K562 (cell line): ENCODE results near the gene NFKBIB. TPM values are rescaled to one million over a fixed set of nuclear protein-coding genes. Genes with fewer than 3 reads are reported as not detected.
"Not testable (repeated sequence)": the region's sequence is repeated elsewhere in the genome, so short reads cannot be mapped to it uniquely, and the experiment has no call there.

Source experiments
- ATAC-seq: fragments of 200-7000 bp; cut with Tn5 transposase; 3 replicates; pipeline ENCODE4 v1.9.1; 2020; ENCODE audit warnings: moderate library complexity
- BruUV-seq: library from RNA; stranded (reverse); fragments of 400-500 nt; replicated peaks from 2 replicates; lab custom pipeline; 2021; lab: Mats Ljungman, UMichigan
- CTCF ChIA-PET: fragments of 300-600 bp; formaldehyde crosslinking; extraction: SDS; loops from one replicate; lab custom pipeline; 2021; ENCODE audit warnings: low intra/inter-chr PET ratio; lab: Yijun Ruan, JAX
- POLR2A ChIA-PET: fragments of 300-600, 350-650 bp; sonication (Branson Sonifier 250); formaldehyde crosslinking; extraction: SDS; loops from one replicate; lab custom pipeline; 2021; ENCODE audit warnings: antibody characterized with exemption, inconsistent platforms; lab: Yijun Ruan, JAX
- DNase-seq, 4 experiments: peaks; one replicate each; pipeline versions ENCODE4 v3.0.0 to v3.0.0-alpha.2; 2011 to 2018; ENCODE audit warnings: low spot score in 3 of 4, mixed read lengths in 3 of 4; ENCODE audit errors: extremely low read depth in 1 of 4
- FAIRE-seq: peaks from 2 replicates; lab custom pipeline; 2011; peaks lifted over from hg19 to GRCh38; lab: Jason Lieb, UNC
- H2AFZ ChIP-seq: 2 replicates; pipeline ENCODE4 v1.6.0; 2011; ENCODE audit warnings: low read depth, low read length, control low read depth, inconsistent platforms
- H3K27ac ChIP-seq: fragments of 200-600 bp; 3 replicates; pipeline ENCODE4 v1.8.0; 2011; ENCODE audit warnings: low read depth, mild to moderate bottlenecking, control low read depth, inconsistent platforms, low read length, moderate library complexity, mixed read lengths; ENCODE audit errors: extremely low read depth
- H3K27me3 ChIP-seq, 2 experiments: fragments of 300-600 bp in 1 of 2; 2 replicates in 1 of 2; 3 replicates in 1 of 2; pipeline versions ENCODE4 v1.6.0 to v1.8.0; 2011; ENCODE audit warnings: inconsistent platforms in 2 of 2, low read length in 2 of 2, mild to moderate bottlenecking in 1 of 2, mixed read lengths in 1 of 2, moderate library complexity in 1 of 2; ENCODE audit not compliant: control insufficient read depth in 2 of 2, insufficient read depth in 2 of 2
- H3K36me3 ChIP-seq: fragments of 300-600 bp; 3 replicates; pipeline ENCODE4 v1.8.0; 2011; ENCODE audit warnings: mild to moderate bottlenecking, low read length, inconsistent platforms; ENCODE audit not compliant: control insufficient read depth, insufficient read depth
- H3K4me1 ChIP-seq, 2 experiments: fragments of 200-600 bp in 1 of 2; replicated peaks in 1 of 2; 2 replicates in 1 of 2; 3 replicates in 1 of 2; pipeline versions ENCODE4 v1.5.1 to v1.8.0; 2011; ENCODE audit warnings: inconsistent platforms in 2 of 2, low read length in 2 of 2, mild to moderate bottlenecking in 1 of 2, mixed read lengths in 1 of 2, moderate library complexity in 1 of 2; ENCODE audit not compliant: control insufficient read depth in 2 of 2, insufficient read depth in 2 of 2
- H3K4me2 ChIP-seq: 2 replicates; pipeline ENCODE4 v1.6.1; 2011; ENCODE audit warnings: low read length, control low read depth, inconsistent platforms, mixed read lengths; ENCODE audit not compliant: insufficient read depth
- H3K4me3 ChIP-seq: fragments of 200-600 bp; sonication (generic), shearing (Covaris generic); 2 replicates; pipeline ENCODE4 v1.5.1; 2016; ENCODE audit warnings: control low read depth, inconsistent platforms
- H3K79me2 ChIP-seq: fragments of 200-600 bp; 3 replicates; pipeline ENCODE4 v1.8.0; 2011; ENCODE audit warnings: low read length, inconsistent platforms; ENCODE audit not compliant: control insufficient read depth, insufficient read depth
- H3K9ac ChIP-seq, 2 experiments: 2 replicates each; pipeline versions ENCODE4 v1.6.0 to v1.6.1; 2011; ENCODE audit warnings: low read depth in 2 of 2, low read length in 2 of 2, control low read depth in 1 of 2, inconsistent platforms in 1 of 2, mild to moderate bottlenecking in 1 of 2, mixed read lengths in 1 of 2; ENCODE audit not compliant: insufficient read depth in 1 of 2
- H3K9me1 ChIP-seq: one replicate; pipeline ENCODE4 v1.6.0; 2011; ENCODE audit warnings: inconsistent platforms, mild to moderate bottlenecking, low read length, moderate library complexity; ENCODE audit not compliant: control insufficient read depth, insufficient read depth
- H3K9me3 ChIP-seq: replicated peaks from 2 replicates; pipeline ENCODE4 v1.5.1; 2011; ENCODE audit warnings: low read depth, low read length, inconsistent platforms; ENCODE audit not compliant: control insufficient read depth, insufficient read depth
- H4K20me1 ChIP-seq: replicated peaks from 2 replicates; pipeline ENCODE4 v1.6.1; 2011; ENCODE audit warnings: low read length, inconsistent platforms, mixed read lengths; ENCODE audit not compliant: control insufficient read depth, insufficient read depth
- FOXM1 ChIP-seq, 2 experiments: fragments of 450-650 bp in 1 of 2; sonication (generic) in 1 of 2; formaldehyde crosslinking in 1 of 2; IDR thresholded peaks; 2 replicates each; pipeline versions ENCODE4 v1.6.1 to v1.9.0; 2017 to 2022; ENCODE audit warnings: low read depth in 2 of 2, mild to moderate bottlenecking in 2 of 2, missing genetic modification reagents in 1 of 2, moderate library complexity in 1 of 2
- HLTF ChIP-seq: fragments of 450-650 bp; IDR thresholded peaks from 2 replicates; pipeline ENCODE4 v1.6.1; 2016
- HNRNPUL1 ChIP-seq: fragments of 200-400 bp; formaldehyde crosslinking; IDR thresholded peaks from 2 replicates; pipeline ENCODE4 v1.6.1; 2017; ENCODE audit warnings: low read length
- PBX2 ChIP-seq, 2 experiments: IDR thresholded peaks in 1 of 2; conservative IDR thresholded peaks in 1 of 2; 2 replicates each; pipeline ENCODE4 v1.6.1; 2016; ENCODE audit warnings: low read depth in 2 of 2, mild to moderate bottlenecking in 1 of 2, missing compliant biosample characterization in 1 of 2, missing genetic modification characterization in 1 of 2, moderate library complexity in 1 of 2
- TCF15 ChIP-seq: fragments of 250-450 bp; sonication (Bioruptor Pico); IDR thresholded peaks from 2 replicates; pipeline ENCODE4 v1.8.0; 2022; ENCODE audit warnings: moderate library complexity, mild to moderate bottlenecking, inconsistent platforms
- TFAP4 ChIP-seq: sonication (generic); formaldehyde crosslinking; IDR thresholded peaks from 2 replicates; pipeline ENCODE4 v1.8.0; 2022; ENCODE audit warnings: missing genetic modification reagents, mild to moderate bottlenecking, moderate library complexity, borderline replicate concordance
- ZBED1 ChIP-seq: IDR thresholded peaks from 2 replicates; pipeline ENCODE4 v1.6.1; 2014
- ZFP36 ChIP-seq: fragments of 150-350 bp; IDR thresholded peaks from 2 replicates; pipeline ENCODE4 v1.6.1; 2018; ENCODE audit warnings: low read length, low read depth; ENCODE audit not compliant: partially characterized antibody
- WGBS: fragments of 100-300 bp; shearing (Covaris generic); methylation state at CpG from one replicate; pipeline ENCODE4 v1.1.6; 2016; ENCODE audit warnings: low coverage, mixed read lengths; ENCODE audit not compliant: insufficient coverage; ENCODE audit errors: missing lambda C conversion rate; 5-methylcytosine and 5-hydroxymethylcytosine counted together
- in situ Hi-C: fragments of 300-500 bp; cut with MboI; formaldehyde crosslinking; loops from 4 replicates; pipeline ENCODE4 v1.15.0; 2018; ENCODE audit warnings: inconsistent platforms, mixed read lengths
- intact Hi-C: fragments of 100-400 bp; cut with micrococcal nuclease; formaldehyde crosslinking; loops from 2 replicates; pipeline ENCODE4 v1.14.2; 2022
- polyA plus RNA-seq, 8 experiments: library from polyadenylated mRNA; depleted of rRNA in 4 of 8; stranded (reverse) in 5 of 8; unstranded in 3 of 8; fragments of >200 nt; fragmentation: Nextera tagmentation in 2 of 8; fragmentation: Illumina TruSeq in 1 of 8; extraction: Ambion mirVana in 2 of 8; extraction: Trizol in 1 of 8; gene quantifications; 2 replicates each; pipeline versions ENCODE4 v1.2.1 to v1.2.3, GENCODE V29; 2011 to 2014; ENCODE audit warnings: inconsistent platforms in 1 of 8, missing spikeins in 1 of 8
- total RNA-seq, 7 experiments: library from RNA; depleted of rRNA in 6 of 7; stranded (reverse); fragments of >200 nt in 6 of 7; fragmentation: Illumina TruSeq in 2 of 7; extraction: Trizol in 2 of 7; gene quantifications; 2 replicates each; pipeline versions ENCODE4 v1.2.1 to v1.2.3, GENCODE V29; 2011 to 2021; ENCODE audit warnings: low replicate concordance in 1 of 7

NFKBIB gene
- total and polyA plus RNA-seq, 9 of the 15 experiments (the other 6 are each of a cell fraction or from before 2014, with no cell fraction given), result 1.5 to 44.9 (median 10.4) TPM

GRCh38 chr19:38873400-38873799 is 26.4 kb upstream of the NFKBIB start:
- DNase-seq, H3K9me3 ChIP-seq, H3K4me3 ChIP-seq, FAIRE-seq, H3K4me2 ChIP-seq, in situ Hi-C loops, H2AFZ ChIP-seq, intact Hi-C loops, H4K20me1 ChIP-seq, ATAC-seq, H3K79me2 ChIP-seq, H3K9me1 ChIP-seq, CTCF ChIA-PET, H3K9ac ChIP-seq, H3K27me3 ChIP-seq, BruUV-seq, H3K36me3 ChIP-seq, H3K27ac ChIP-seq: not testable (repeated sequence)
- peaks cover 5 to 37% of the 10 kb centered on the region in 2 experiments; a peak in 4 of 5 replicates for H3K4me1 ChIP-seq
- WGBS, result 89% methylated on average over 10 of the region's 10 CpGs
- POLR2A ChIA-PET, result interaction anchor here (0.9 kb wide), 1 partner anchor 42 kb away, joined by 3 read pairs; the partner anchor contains the start of gene ECH1

- peak; percentile 16; the same call in 1 of the 3 replicates for ATAC-seq
- TF ChIP-seq TCF15 (CRISPR knock-in tag) (no peak), HNRNPUL1 (no peak), PBX2 (CRISPR knock-in tag; IDR thresholded peaks at IDR 0.05; ENCODE audit: low read depth) (no peak), PBX2 (tag; conservative IDR thresholded peaks at IDR 0.05; ENCODE audit: low read depth) (no peak), TFAP4 (CRISPR knock-in tag) (peak; percentile 44; the same call in 1 of the 2 replicates), FOXM1 (IDR thresholded peaks at IDR 0.05; ENCODE audit: low read depth) (no peak), FOXM1 (CRISPR knock-in tag; IDR thresholded peaks at IDR 0.05; ENCODE audit: low read depth) (no peak), ZBED1 (no peak), ZFP36 (no peak), HLTF (no peak)
- no TSS peak for BruUV-seq
- peaks cover 9 to 36% of the 10 kb centered on the region in 2 experiments; a peak in 4 of 5 replicates for H3K4me1 ChIP-seq
- H3K9ac ChIP-seq, result peak overlapping the region in 1 of 2 experiments; percentile 68; a peak in 2 of 4 replicates
- H3K79me2 ChIP-seq, result no peaks in the 10 kb centered on the region
- no peak overlapping the region for H3K4me2 ChIP-seq
- ChIA-PET POLR2A (interaction anchor here (0.6 to 3.9 kb wide), 4 partner anchors 10 to 133 kb away, joined by 3 to 17 read pairs (median 3); no protein-coding TSS in a partner anchor), CTCF (no interaction called here)
- H3K36me3 ChIP-seq, result no peaks in the 10 kb centered on the region; the same call in 2 of the 3 replicates
- H2AFZ ChIP-seq, result no peak overlapping the region
- intact Hi-C loops (no loop called here), in situ Hi-C loops (no loop called here)
- no peaks in the 10 kb centered on the region for H3K9me1 ChIP-seq
- no peak overlapping the region for H3K27ac ChIP-seq
- 69% methylated on average over 6 of the region's 6 CpGs for whole genome bisulfite sequencing
- no peaks in the 10 kb centered on the region for H3K9me3 ChIP-seq
- no peak for DNase-seq
- FAIRE-seq, result no peak
- no peaks in the 10 kb centered on the region for H3K27me3 ChIP-seq
- H3K4me3 ChIP-seq, result no peak overlapping the region
- H4K20me1 ChIP-seq, result no peaks in the 10 kb centered on the region
Measured at GRCh38 chr19:38875656-38876395, 23.9 kb upstream of the NFKBIB start.
